Loucy (cell line): Measurements from ENCODE around the gene C6orf136.

Source experiments
- H2AFZ ChIP-seq: fragments of 200-600 bp; sonication (generic); 2 replicates; pipeline ENCODE4 v1.6.0; 2016; ENCODE audit warnings: antibody characterized with exemption, mild to moderate bottlenecking, low read length, moderate library complexity
- H3F3A ChIP-seq: fragments of 200-600 bp; 2 replicates; pipeline ENCODE4 v1.6.0; 2016; ENCODE audit warnings: antibody characterized with exemption, low read depth, mild to moderate bottlenecking
- H3K27me3 ChIP-seq: fragments of 200-600 bp; sonication (generic); 2 replicates; pipeline ENCODE4 v1.6.1; 2014; ENCODE audit warnings: low read length, mild to moderate bottlenecking; ENCODE audit not compliant: insufficient read depth, poor library complexity, severe bottlenecking
- H3K36me3 ChIP-seq: fragments of 200-600 bp; sonication (generic); 2 replicates; pipeline ENCODE4 v1.6.1; 2016; ENCODE audit warnings: low read length; ENCODE audit not compliant: insufficient read depth
- H3K4me1 ChIP-seq: fragments of 200-600 bp; sonication (generic); 2 replicates; pipeline ENCODE4 v1.5.1; 2014; ENCODE audit warnings: low read length, mild to moderate bottlenecking; ENCODE audit not compliant: insufficient read depth, poor library complexity, severe bottlenecking
- H3K4me2 ChIP-seq: fragments of 200-600 bp; sonication (generic); 2 replicates; pipeline ENCODE4 v1.6.0; 2014; ENCODE audit warnings: antibody characterized with exemption, low read length, low read depth, mild to moderate bottlenecking; ENCODE audit not compliant: poor library complexity, severe bottlenecking
- H3K4me3 ChIP-seq: fragments of 200-600 bp; sonication (generic); 2 replicates; pipeline ENCODE4 v1.5.1; 2014; ENCODE audit warnings: low read length, mild to moderate bottlenecking, mixed read lengths; ENCODE audit not compliant: poor library complexity, severe bottlenecking
- H3K79me2 ChIP-seq: fragments of 200-600 bp; sonication (generic); 2 replicates; pipeline ENCODE4 v1.6.1; 2014; ENCODE audit warnings: low read length; ENCODE audit not compliant: insufficient read depth
- H3K9ac ChIP-seq: fragments of 200-600 bp; sonication (generic); 2 replicates; pipeline ENCODE4 v1.6.0; 2014; ENCODE audit warnings: mild to moderate bottlenecking, low read depth, low read length, moderate library complexity; ENCODE audit not compliant: poor library complexity, severe bottlenecking
- H3K9me2 ChIP-seq: fragments of 200-600 bp; sonication (generic); replicated peaks from 2 replicates; pipeline ENCODE4 v1.6.1; 2016; ENCODE audit warnings: low read depth, low read length, mixed read lengths
- H3K9me3 ChIP-seq: fragments of 200-600 bp; sonication (generic); 2 replicates; pipeline ENCODE4 v1.6.1; 2014; ENCODE audit warnings: mild to moderate bottlenecking, antibody characterized with exemption, low read length, low read depth; ENCODE audit not compliant: insufficient read depth
- H4K20me1 ChIP-seq: fragments of 200-600 bp; sonication (generic); 2 replicates; pipeline ENCODE4 v1.6.0; 2014; ENCODE audit warnings: antibody characterized with exemption, low read length, mild to moderate bottlenecking; ENCODE audit not compliant: insufficient read depth, poor library complexity, severe bottlenecking
- CTCF ChIP-seq: fragments of 200-600 bp; sonication (generic); conservative IDR thresholded peaks from 2 replicates; pipeline ENCODE4 v1.5.1; 2014; ENCODE audit warnings: mild to moderate bottlenecking, antibody characterized with exemption, low read length
- EZH2phosphoT487 ChIP-seq: fragments of 200-600 bp; IDR thresholded peaks from 2 replicates; pipeline ENCODE4 v1.6.1; 2018; ENCODE audit warnings: antibody characterized with exemption, mild to moderate bottlenecking, moderate library complexity, borderline replicate concordance

The C6orf136 gene

GRCh38 chr6:30616811-30617564 is 29.9 kb upstream of the C6orf136 start, which contains the start of gene PPP1R10:
Gene PPP1R10, minus strand, starts transcription at chr6:30617243. Its CDS starts 7,299 bp downstream, at chr6:30609944.
- peak within 1 kb of the TSS; percentile 97 for H3K4me2 ChIP-seq
- H2AFZ ChIP-seq: peak within 1 kb of the TSS; percentile 89
- H3K9me3 ChIP-seq: no peaks in the 10 kb centered on the region
- H3K36me3 ChIP-seq: peaks cover 15% of the 10 kb centered on the region
- peaks cover 33% of the 10 kb centered on the region for H3K4me1 ChIP-seq
- peaks cover 41% of the 10 kb centered on the region for H4K20me1 ChIP-seq
- peaks cover 19% of the 10 kb centered on the region for H3K27me3 ChIP-seq
- H3F3A ChIP-seq: peaks cover 12% of the 10 kb centered on the region; the same call in 1 of the 2 replicates
- no peak for TF ChIP-seq EZH2phosphoT487
- H3K4me3 ChIP-seq: peak within 1 kb of the TSS; percentile 95
- peaks cover 75% of the 10 kb centered on the region for H3K79me2 ChIP-seq
- H3K9me2 ChIP-seq: no peaks in the 10 kb centered on the region
- peak within 1 kb of the TSS; percentile 98 for H3K9ac ChIP-seq

DNA sequence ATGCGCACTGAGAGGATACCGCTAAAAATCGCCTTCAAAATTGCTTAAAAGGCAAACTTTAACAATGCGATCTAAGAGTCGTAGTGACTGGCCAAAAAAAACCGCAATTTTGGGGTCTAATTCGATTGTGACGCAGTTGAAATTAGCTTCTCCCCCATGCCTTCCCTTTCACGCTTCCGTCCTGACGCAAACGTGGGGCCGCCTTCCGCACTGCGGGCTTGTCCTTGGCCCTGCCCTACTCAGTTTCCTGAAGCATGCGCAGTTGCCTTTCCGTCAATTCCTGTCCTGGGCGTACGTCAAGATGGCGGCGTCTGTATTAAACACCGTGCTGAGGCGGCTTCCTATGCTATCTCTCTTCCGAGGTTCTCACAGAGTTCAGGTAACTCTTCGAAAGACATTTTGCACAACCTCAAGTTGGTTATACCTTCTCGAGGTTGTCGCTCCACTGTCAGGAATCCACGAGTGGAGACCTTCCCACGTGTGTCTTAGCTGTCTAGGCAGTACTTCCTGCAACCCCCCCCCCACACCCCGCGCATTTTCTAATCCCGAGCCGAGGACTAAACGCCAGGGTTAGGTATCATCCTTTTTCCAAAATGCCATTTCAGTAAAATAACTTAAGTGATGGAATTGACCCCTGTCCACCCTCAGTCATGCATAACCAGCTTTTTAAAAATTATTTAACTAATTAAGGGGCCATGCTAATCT is 29.2 kb upstream of the C6orf136 start, which contains the start of gene MRPS18B:
Gene MRPS18B (plus strand): TSS at position 276 of the 705 bp plus-strand sequence. CDS start 26 bp downstream, at position 302.
- Histone ChIP-seq H3K4me3 (peak within 1 kb of the TSS; percentile 95), H3K4me1 (peaks cover 31% of the 10 kb centered on the region), H3K27me3 (peaks cover 19% of the 10 kb centered on the region), H2AFZ (peak within 1 kb of the TSS; percentile 89), H3K36me3 (peaks cover 17% of the 10 kb centered on the region), H3K9ac (peak within 1 kb of the TSS; percentile 98), H3K4me2 (peak within 1 kb of the TSS; percentile 97), H3K9me3 (no peaks in the 10 kb centered on the region), H4K20me1 (peaks cover 34% of the 10 kb centered on the region), H3F3A (peaks cover 9% of the 10 kb centered on the region; the same call in 1 of the 2 replicates), H3K9me2 (no peaks in the 10 kb centered on the region), H3K79me2 (peaks cover 73% of the 10 kb centered on the region)
- TF ChIP-seq EZH2phosphoT487: no peak
- TF ChIP-seq CTCF: no peak

DNA sequence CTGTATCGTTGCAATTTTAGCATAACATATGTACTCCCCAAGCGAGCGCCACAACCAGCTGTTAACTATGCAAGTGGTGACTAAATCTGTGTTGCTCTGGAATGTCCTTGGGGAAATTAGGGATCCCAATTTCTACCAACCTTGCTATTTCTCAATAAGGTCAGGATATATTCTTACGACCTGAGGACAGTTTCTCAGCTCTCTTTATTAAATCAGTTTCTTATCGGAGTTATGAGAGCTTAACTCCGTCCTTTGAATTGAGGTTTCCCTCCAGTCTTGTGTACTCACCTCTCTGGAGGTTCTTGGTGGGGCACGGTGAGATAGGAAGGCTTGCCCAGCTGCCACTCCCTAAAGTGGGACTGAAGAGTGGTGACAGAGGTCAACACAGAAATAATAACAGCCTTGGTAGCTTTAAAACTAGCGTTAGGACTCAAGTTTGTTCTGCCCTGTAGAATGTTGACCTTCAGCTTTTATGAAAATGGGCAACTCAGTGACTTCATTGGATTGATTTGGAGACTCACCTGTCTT is 28.6 kb upstream of the C6orf136 start:
- H3F3A ChIP-seq: peaks cover 5% of the 10 kb centered on the region; the same call in 1 of the 2 replicates
- peaks cover 28% of the 10 kb centered on the region for H4K20me1 ChIP-seq
- H3K36me3 ChIP-seq: peaks cover 19% of the 10 kb centered on the region
- no peak for TF ChIP-seq EZH2phosphoT487
- TF ChIP-seq CTCF: no peak
- H3K4me2 ChIP-seq: peak overlapping the region; percentile 97
- H3K79me2 ChIP-seq: peaks cover 68% of the 10 kb centered on the region
- no peaks in the 10 kb centered on the region for H3K9me3 ChIP-seq
- peaks cover 19% of the 10 kb centered on the region for H3K27me3 ChIP-seq
- peak overlapping the region; percentile 89; the same call in 1 of the 2 replicates for H2AFZ ChIP-seq
- H3K4me1 ChIP-seq: peaks cover 26% of the 10 kb centered on the region
- H3K4me3 ChIP-seq: peak overlapping the region; percentile 95
- H3K9me2 ChIP-seq: no peaks in the 10 kb centered on the region
- H3K9ac ChIP-seq: peak overlapping the region; percentile 95
